GM12878 (cell line): ENCODE data around the gene BLOC1S5. TPM values are rescaled to one million over a fixed set of nuclear protein-coding genes. Genes with fewer than 3 reads are reported as not detected.

Source experiments
- ATAC-seq: fragments of 200-7000 bp; cut with Tn5 transposase; 3 replicates; pipeline ENCODE4 v1.9.1; 2020; ENCODE audit warnings: mild to moderate bottlenecking, moderate library complexity
- BruUV-seq: library from RNA; stranded (reverse); fragments of 400-500 nt; replicated peaks from 2 replicates; lab custom pipeline; 2021; lab: Mats Ljungman, UMichigan
- CTCF ChIA-PET: fragments of 300-600 bp; sonication (Branson Sonifier 250); formaldehyde crosslinking; extraction: SDS; loops from one replicate; lab custom pipeline; 2021; ENCODE audit warnings: inconsistent platforms; lab: Yijun Ruan, JAX
- POLR2A ChIA-PET: fragments of 350-600 bp; formaldehyde crosslinking; extraction: SDS; loops from one replicate; lab custom pipeline; 2021; ENCODE audit warnings: inconsistent platforms; lab: Charles Lee
- RAD21 ChIA-PET: fragments of 300-600 bp; sonication (Branson Sonifier 250); formaldehyde crosslinking; loops from one replicate; lab custom pipeline; 2023; ENCODE audit warnings: antibody characterized with exemption; ENCODE audit not compliant: unreplicated experiment; lab: Charles Lee
- SMC1A ChIA-PET: fragments of 300-600 bp; sonication (Branson Sonifier 250); formaldehyde crosslinking; loops from one replicate; lab custom pipeline; 2023; ENCODE audit not compliant: unreplicated experiment, uncharacterized antibody; lab: Charles Lee
- DNase-seq: peaks from one replicate; pipeline ENCODE4 v3.0.0-alpha.2; 2011; ENCODE audit warnings: low read depth, low spot score
- FAIRE-seq: peaks from 3 replicates; lab custom pipeline; 2011; peaks lifted over from hg19 to GRCh38; lab: Jason Lieb, UNC
- H2AFZ ChIP-seq: 2 replicates; pipeline ENCODE4 v1.6.0; 2011; ENCODE audit warnings: low read depth, low read length, control low read depth; ENCODE audit not compliant: control insufficient read depth
- H3K27ac ChIP-seq: 2 replicates; pipeline ENCODE4 v1.5.1; 2011; ENCODE audit warnings: control low read depth; ENCODE audit not compliant: control insufficient read depth, insufficient read depth
- H3K27me3 ChIP-seq, 2 experiments: replicated peaks in 1 of 2; 2 replicates each; pipeline versions ENCODE4 v1.6.0 to v1.6.1; 2011; ENCODE audit warnings: low read length in 1 of 2; ENCODE audit not compliant: control insufficient read depth in 2 of 2, insufficient read depth in 2 of 2
- H3K36me3 ChIP-seq, 2 experiments: 2 replicates each; pipeline ENCODE4 v1.5.1; 2011; ENCODE audit warnings: low read length in 1 of 2; ENCODE audit not compliant: control insufficient read depth in 2 of 2, insufficient read depth in 2 of 2
- H3K4me1 ChIP-seq: 2 replicates; pipeline ENCODE4 v1.6.1; 2011; ENCODE audit warnings: mild to moderate bottlenecking, low read length, moderate library complexity, mixed read lengths; ENCODE audit not compliant: control insufficient read depth, insufficient read depth
- H3K4me2 ChIP-seq: 2 replicates; pipeline ENCODE4 v1.6.0; 2011; ENCODE audit warnings: control low read depth; ENCODE audit not compliant: control insufficient read depth, insufficient read depth
- H3K4me3 ChIP-seq: fragments of 200-600 bp; sonication (generic); 2 replicates; pipeline ENCODE4 v1.5.1; 2016
- H3K79me2 ChIP-seq: 2 replicates; pipeline ENCODE4 v1.6.0; 2011; ENCODE audit warnings: low read length; ENCODE audit not compliant: control insufficient read depth, insufficient read depth
- H3K9ac ChIP-seq: 2 replicates; pipeline ENCODE4 v1.8.0; 2011; ENCODE audit warnings: low read length, control low read depth, mixed read lengths; ENCODE audit not compliant: control insufficient read depth, insufficient read depth
- H3K9me3 ChIP-seq: replicated peaks from 3 replicates; pipeline ENCODE4 v1.5.1; 2011; ENCODE audit warnings: mild to moderate bottlenecking, low read length; ENCODE audit not compliant: control insufficient read depth, insufficient read depth
- H4K20me1 ChIP-seq: 2 replicates; pipeline ENCODE4 v1.6.0; 2011; ENCODE audit not compliant: control insufficient read depth, insufficient read depth
- ATF7 ChIP-seq: fragments of 450-650 bp; IDR thresholded peaks from 2 replicates; pipeline ENCODE4 v1.6.1; 2016; ENCODE audit warnings: low read depth, mild to moderate bottlenecking
- CREM ChIP-seq: IDR thresholded peaks from 2 replicates; pipeline ENCODE4 v1.6.1; 2014; ENCODE audit warnings: antibody characterized with exemption, low read depth
- FOXK2 ChIP-seq: fragments of 450-650 bp; IDR thresholded peaks from 2 replicates; pipeline ENCODE4 v1.6.1; 2017; ENCODE audit warnings: mild to moderate bottlenecking, moderate library complexity
- IKZF2 ChIP-seq, 2 experiments: fragments of 450-650 bp; IDR thresholded peaks; 2 replicates each; pipeline ENCODE4 v1.6.1; 2017; ENCODE audit warnings: mild to moderate bottlenecking in 2 of 2, moderate library complexity in 2 of 2
- MEF2B ChIP-seq: fragments of 450-650 bp; IDR thresholded peaks from 2 replicates; pipeline ENCODE4 v1.6.1; 2018; ENCODE audit warnings: mild to moderate bottlenecking, moderate library complexity; ENCODE audit not compliant: partially characterized antibody, poor library complexity, severe bottlenecking
- MLLT1 ChIP-seq: fragments of 450-650 bp; IDR thresholded peaks from 2 replicates; pipeline ENCODE4 v1.6.1; 2016; ENCODE audit warnings: mild to moderate bottlenecking
- MTA2 ChIP-seq: fragments of 450-650 bp; IDR thresholded peaks from 2 replicates; pipeline ENCODE4 v1.6.1; 2016; ENCODE audit warnings: low read depth, mild to moderate bottlenecking, moderate library complexity
- NR2C1 ChIP-seq: fragments of 450-650 bp; IDR thresholded peaks from 2 replicates; pipeline ENCODE4 v1.6.1; 2017; ENCODE audit warnings: antibody characterized with exemption, mild to moderate bottlenecking, moderate library complexity
- RFX5 ChIP-seq: IDR thresholded peaks from 2 replicates; pipeline ENCODE4 v1.6.1; 2011; ENCODE audit warnings: low read depth, low read length, improper control_type of control experiment
- RUNX3 ChIP-seq: IDR thresholded peaks from 2 replicates; pipeline ENCODE4 v1.6.1; 2012; ENCODE audit warnings: low read length, inconsistent platforms
- SRF ChIP-seq, 2 experiments: IDR thresholded peaks; 2 replicates each; pipeline ENCODE4 v1.6.1; 2011; ENCODE audit warnings: low read depth in 2 of 2, low read length in 2 of 2, mild to moderate bottlenecking in 1 of 2, moderate library complexity in 1 of 2
- TAF1 ChIP-seq: IDR thresholded peaks from 2 replicates; pipeline ENCODE4 v1.6.1; 2011; ENCODE audit warnings: mild to moderate bottlenecking, low read depth, low read length, borderline replicate concordance
- USF1 ChIP-seq: IDR thresholded peaks from 2 replicates; pipeline ENCODE4 v1.6.1; 2011; ENCODE audit warnings: borderline replicate concordance, low read depth, mild to moderate bottlenecking, moderate library complexity, mixed read lengths, low read length; ENCODE audit not compliant: insufficient read depth; ENCODE audit errors: extremely low read length
- YY1 ChIP-seq: IDR thresholded peaks from 2 replicates; pipeline ENCODE4 v1.6.1; 2011; ENCODE audit warnings: low read depth, mild to moderate bottlenecking, low read length
- ZNF622 ChIP-seq: fragments of 450-650 bp; IDR thresholded peaks from 2 replicates; pipeline ENCODE4 v1.6.1; 2017; ENCODE audit warnings: mild to moderate bottlenecking, inconsistent platforms
- WGBS: methylation state at CpG from one replicate; pipeline ENCODE4 v1.1.6; 2016; ENCODE audit warnings: low lambda C conversion rate; ENCODE audit not compliant: insufficient replicate concordance, insufficient coverage; ENCODE audit errors: missing lambda C conversion rate; 5-methylcytosine and 5-hydroxymethylcytosine counted together
- in situ Hi-C: fragments of 300-500 bp; cut with MboI; formaldehyde crosslinking; loops from 9 replicates; pipeline ENCODE4 v1.14.3; 2018; ENCODE audit warnings: mixed read lengths
- intact Hi-C: fragments of 100-400 bp; cut with micrococcal nuclease; formaldehyde crosslinking; loops from one replicate; pipeline ENCODE4 v1.14.2; 2022; ENCODE audit not compliant: unreplicated experiment
- polyA plus RNA-seq, 11 experiments: library from polyadenylated mRNA; depleted of rRNA in 4 of 11; unstranded in 6 of 11; stranded (reverse) in 5 of 11; fragments of >200 nt; fragmentation: Nextera tagmentation in 4 of 11; fragmentation: Illumina TruSeq in 1 of 11; extraction: Ambion mirVana in 4 of 11; extraction: Trizol in 1 of 11; gene quantifications; 1 replicate in 1 of 11; 2 replicates in 10 of 11; pipeline versions ENCODE4 v1.2.1 to v1.2.3, GENCODE V29; 2011 to 2016; ENCODE audit warnings: inconsistent platforms in 2 of 11, missing spikeins in 2 of 11, low read depth in 1 of 11
- total RNA-seq, 4 experiments: library from RNA; depleted of rRNA in 3 of 4; stranded (reverse); fragments of >200 nt in 3 of 4; fragmentation: Illumina TruSeq in 1 of 4; extraction: Trizol in 1 of 4; gene quantifications; 2 replicates each; pipeline versions ENCODE4 v1.2.1 to v1.2.3, GENCODE V29; 2013 to 2021
- TF ChIP-seq, protein P1 (sequence below): IDR thresholded peaks from 2 replicates; pipeline ENCODE4 v1.6.1; 2012; ENCODE audit warnings: low read depth, low read length, improper control_type of control experiment
- TF ChIP-seq, protein P2 (sequence below): fragments of 450-650 bp; formaldehyde crosslinking; IDR thresholded peaks from 2 replicates; pipeline ENCODE4 v1.5.0; 2022; ENCODE audit warnings: mild to moderate bottlenecking, missing genetic modification characterization

BLOC1S5 gene
- total and polyA plus RNA-seq, 10 of the 15 experiments (the other 5 are each of a cell fraction or from before 2014, with no cell fraction given): 4.3 to 22.2 (median 16.1) TPM

GRCh38 chr6:7979831-7980230 lies 84.4 kb downstream of the BLOC1S5 start (continued):
- TF ChIP-seq USF1 (no peak), SRF (IDR thresholded peaks at IDR 0.05; ENCODE audit: low read depth in 2 of 2, low read length in 2 of 2) (no peak)

GRCh38 chr6:7978736-7979135 lies 85.5 kb downstream of the BLOC1S5 start:
- ATAC-seq (peak; percentile 95), DNase-seq (no peak), FAIRE-seq (peak; percentile 91)
- SMC1A ChIA-PET: interaction anchor here (1.6 kb wide), 1 partner anchor 81 kb away, joined by 3 read pairs; no protein-coding TSS in a partner anchor
- Histone ChIP-seq H3K4me2 (no peak overlapping the region), H3K36me3 (no peaks in the 10 kb centered on the region), H3K9me3 (no peaks in the 10 kb centered on the region; the same call in 2 of the 3 replicates), H3K27me3 (peaks cover 0 to 3% of the 10 kb centered on the region in 2 experiments; a peak in 1 of 4 replicates), H3K4me1 (no peaks in the 10 kb centered on the region), H3K79me2 (no peaks in the 10 kb centered on the region), H2AFZ (no peak overlapping the region), H3K27ac (no peak overlapping the region), H4K20me1 (no peaks in the 10 kb centered on the region), H3K4me3 (no peak overlapping the region), H3K9ac (no peak overlapping the region)
- WGBS: 0% methylated on average over 3 of the region's 3 CpGs
- in situ Hi-C loops (no loop called here), intact Hi-C loops (no loop called here)
- CTCF ChIA-PET: no interaction called here
- POLR2A ChIA-PET: no interaction called here
- RAD21 ChIA-PET: no interaction called here
- BruUV-seq: no TSS peak
- no peak for TF ChIP-seq MTA2
- peak; percentile 95 for TF ChIP-seq RUNX3
- TF ChIP-seq FOXK2: no peak
- TF ChIP-seq, protein P1, sequence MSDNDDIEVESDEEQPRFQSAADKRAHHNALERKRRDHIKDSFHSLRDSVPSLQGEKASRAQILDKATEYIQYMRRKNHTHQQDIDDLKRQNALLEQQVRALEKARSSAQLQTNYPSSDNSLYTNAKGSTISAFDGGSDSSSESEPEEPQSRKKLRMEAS: no peak
- TF ChIP-seq RFX5: peak; percentile 91
- no peak for TF ChIP-seq ZNF622
- no peak for TF ChIP-seq ATF7
- TF ChIP-seq NR2C1: no peak
- TF ChIP-seq YY1: peak; percentile 46; the same call in 1 of the 2 replicates
- TF ChIP-seq, protein P2, sequence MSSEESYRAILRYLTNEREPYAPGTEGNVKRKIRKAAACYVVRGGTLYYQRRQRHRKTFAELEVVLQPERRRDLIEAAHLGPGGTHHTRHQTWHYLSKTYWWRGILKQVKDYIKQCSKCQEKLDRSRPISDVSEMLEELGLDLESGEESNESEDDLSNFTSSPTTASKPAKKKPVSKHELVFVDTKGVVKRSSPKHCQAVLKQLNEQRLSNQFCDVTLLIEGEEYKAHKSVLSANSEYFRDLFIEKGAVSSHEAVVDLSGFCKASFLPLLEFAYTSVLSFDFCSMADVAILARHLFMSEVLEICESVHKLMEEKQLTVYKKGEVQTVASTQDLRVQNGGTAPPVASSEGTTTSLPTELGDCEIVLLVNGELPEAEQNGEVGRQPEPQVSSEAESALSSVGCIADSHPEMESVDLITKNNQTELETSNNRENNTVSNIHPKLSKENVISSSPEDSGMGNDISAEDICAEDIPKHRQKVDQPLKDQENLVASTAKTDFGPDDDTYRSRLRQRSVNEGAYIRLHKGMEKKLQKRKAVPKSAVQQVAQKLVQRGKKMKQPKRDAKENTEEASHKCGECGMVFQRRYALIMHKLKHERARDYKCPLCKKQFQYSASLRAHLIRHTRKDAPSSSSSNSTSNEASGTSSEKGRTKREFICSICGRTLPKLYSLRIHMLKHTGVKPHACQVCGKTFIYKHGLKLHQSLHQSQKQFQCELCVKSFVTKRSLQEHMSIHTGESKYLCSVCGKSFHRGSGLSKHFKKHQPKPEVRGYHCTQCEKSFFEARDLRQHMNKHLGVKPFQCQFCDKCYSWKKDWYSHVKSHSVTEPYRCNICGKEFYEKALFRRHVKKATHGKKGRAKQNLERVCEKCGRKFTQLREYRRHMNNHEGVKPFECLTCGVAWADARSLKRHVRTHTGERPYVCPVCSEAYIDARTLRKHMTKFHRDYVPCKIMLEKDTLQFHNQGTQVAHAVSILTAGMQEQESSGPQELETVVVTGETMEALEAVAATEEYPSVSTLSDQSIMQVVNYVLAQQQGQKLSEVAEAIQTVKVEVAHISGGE: no peak
- TF ChIP-seq CREM: 0 out of 2 replicates have a peak, but pooled peaks have one; percentile 15
- peak; percentile 12 to 31; a peak in 2 of 4 replicates for TF ChIP-seq IKZF2 (IDR thresholded peaks at IDR 0.05)
- no peak for TF ChIP-seq MEF2B
- 0 out of 2 replicates have a peak, but pooled peaks have one; percentile 11 for TF ChIP-seq TAF1
- peak; percentile 56; the same call in 1 of the 2 replicates for TF ChIP-seq MLLT1
